Heart right ventricle (tissue), 16 donors: ENCODE data around the gene LEKR1. TPM values are rescaled to one million over a fixed set of nuclear protein-coding genes. Genes with fewer than 3 reads are reported as not detected.
"Not testable (repeated sequence)": the region's sequence is repeated elsewhere in the genome, so short reads cannot be mapped to it uniquely, and the experiment has no call there.

Source experiments
- ATAC-seq, 8 donors: fragments of 200-7000 bp; cut with Tn5 transposase; one replicate each; pipeline ENCODE4 v1.9.1; 2020; ENCODE audit warnings: mild to moderate bottlenecking in 8 of 8, moderate library complexity in 8 of 8, moderate number of reproducible peaks in 1 of 8
- DNase-seq, 2 donors: peaks; one replicate each; pipeline ENCODE4 v3.0.0-alpha.2; 2020
- H3K27ac ChIP-seq, 10 donors: fragments of 200-600 bp; sonication (generic) in 2 of 10; one replicate each; pipeline versions ENCODE4 v1.5.0 to v1.8.0; 2020 to 2022; ENCODE audit warnings: mild to moderate bottlenecking in 3 of 10
- H3K27me3 ChIP-seq, 7 donors: fragments of 200-600 bp; one replicate each; pipeline ENCODE4 v1.8.0; 2021 to 2022; ENCODE audit warnings: mild to moderate bottlenecking in 2 of 7
- H3K36me3 ChIP-seq, 9 donors: fragments of 200-600 bp; sonication (generic) in 1 of 9; one replicate each; pipeline versions ENCODE4 v1.5.0 to v1.8.0; 2020 to 2022; ENCODE audit warnings: mild to moderate bottlenecking in 2 of 9
- H3K4me1 ChIP-seq, 9 donors: fragments of 200-600 bp; sonication (generic) in 1 of 9; one replicate each; pipeline versions ENCODE4 v1.5.0 to v1.8.0; 2020 to 2022; ENCODE audit warnings: mild to moderate bottlenecking in 4 of 9
- H3K4me3 ChIP-seq, 10 donors: fragments of 200-600 bp; sonication (generic) in 2 of 10; one replicate each; pipeline versions ENCODE4 v1.5.0 to v1.8.0; 2020 to 2022; ENCODE audit warnings: mild to moderate bottlenecking in 7 of 10, moderate library complexity in 2 of 10
- H3K9me3 ChIP-seq, 11 donors: fragments of 200-600 bp in 10 of 11; sonication (generic) in 2 of 11; one replicate each; pipeline versions ENCODE4 v1.5.0 to v1.8.0; 2013 to 2022; ENCODE audit warnings: mild to moderate bottlenecking in 2 of 11, control low read depth in 1 of 11, moderate library complexity in 1 of 11
- WGBS, 2 donors: extraction: QIAGEN DNeasy Blood & Tissue Kit; methylation state at CpG; one replicate each; pipeline ENCODE4 v1.1.7; 2013; ENCODE audit warnings: inconsistent platforms in 1 of 2; 5-methylcytosine and 5-hydroxymethylcytosine counted together
- intact Hi-C, 10 donors: fragments of 100-400 bp; cut with DNase I; formaldehyde crosslinking; loops; one replicate each; pipeline versions ENCODE4 v1.11.1 to v1.14.2; 2022
- polyA plus RNA-seq, 2 donors: library from polyadenylated mRNA; stranded (reverse); fragments of 200-250 nt; gene quantifications; one replicate each; pipeline ENCODE4 v1.2.3, GENCODE V29; 2013
- total RNA-seq, 10 donors: library from RNA; stranded (reverse); fragmentation: NEBNext Ultra II Directional in 3 of 10; extraction: Animal tissue kit (Norgen Biotek cat#: 25700) in 3 of 10; gene quantifications; one replicate each; pipeline versions ENCODE4 v1.2.1 to v1.2.4, GENCODE V29; 2021 to 2023
- TF ChIP-seq, protein P1 (sequence below), 9 donors: fragments of 200-600 bp; sonication (generic) in 2 of 9; IDR thresholded peaks; one replicate each; pipeline versions ENCODE4 v1.5.0 to v1.8.0; 2021 to 2022; ENCODE audit warnings: antibody characterized with exemption in 9 of 9, mild to moderate bottlenecking in 5 of 9, moderate library complexity in 1 of 9
- donor health status: Arrhythmogenic right ventricular cardiomyopathy.
- donor health status: ischemic (EF 13 %, LVEDD 7.1; RV severe dilation, severe dysfunction).
- donor health status: healthy with polysubstance abuse.
- donor health status: DM: no; HTN: yes; CAD: no.
- donor health status: DM: no; HTN: no; CAD: no.
- donor health status: ischemic (EF 25% LVEDD 6.9; RV normal size, moderate dysfunction).
- donor health status: ischemic (EF 25% LVEDD 5.7; RV mildly dilated, moderate dysfunction).
- donor health status: healthy.
- donor health status: DM: yes; HTN: yes; CAD: no.
- donor health status: Ischemic cardiomyopathy.
- donor health status: ischemic (EF 35%, LVEDD 5.7; RV mildly dilated, moderate dysfunction).
- donor health status: nonischemic (EF 11% LVEDD 7.7; RV severe dilation, severe dysfunction).
- donor health status: DM: yes; HTN: yes; CAD: no.
- donor health status: PGD.
- donor health status: ischemic (EF 29% LVEDD 5.4; RV normal size, mild dysfunction).
- donor health status: nonischemic (EF 23%, LVEDD 6.1; RV moderate dilation, normal function).

LEKR1 gene
- total and polyA plus RNA-seq, 12 donors = 0.17 to 3.0 (median 0.81) TPM

DNA sequence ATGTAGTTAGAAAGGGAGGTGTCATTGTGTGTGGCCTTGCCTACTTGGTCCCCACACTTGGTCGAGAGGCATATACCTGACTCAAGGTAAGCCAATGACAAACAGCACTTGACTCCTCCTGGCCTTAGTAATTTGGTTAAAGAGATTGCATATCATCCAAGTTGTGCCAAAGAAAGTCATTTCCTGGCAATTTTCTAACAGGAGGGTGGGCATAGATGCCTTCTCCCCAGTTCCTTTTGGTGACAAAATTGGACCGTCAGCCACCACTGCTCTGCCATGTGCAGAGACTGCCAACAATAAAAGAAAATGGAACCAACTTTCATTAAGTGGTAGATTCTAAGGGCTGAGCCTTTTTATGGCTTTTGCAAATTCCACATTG lies 7.9 kb upstream of the LEKR1 start:
- H3K4me1 ChIP-seq = peaks cover 0 to 21% (median 12%) of the 10 kb centered on the region in 9 donors
- no peaks in the 10 kb centered on the region for H3K27me3 ChIP-seq
- peak overlapping the region in 3 of 10 donors; percentile 80 to 94 (median 91) for H3K27ac ChIP-seq
- no peaks in the 10 kb centered on the region for H3K36me3 ChIP-seq
- WGBS, 2 donors = 92 to 97% methylated on average over 2 of the region's 2 CpGs
- DNase-seq = no peak
- ATAC-seq = no peak
- H3K9me3 ChIP-seq = no peaks in the 10 kb centered on the region
- H3K4me3 ChIP-seq = no peak overlapping the region
- TF ChIP-seq, protein P1, sequence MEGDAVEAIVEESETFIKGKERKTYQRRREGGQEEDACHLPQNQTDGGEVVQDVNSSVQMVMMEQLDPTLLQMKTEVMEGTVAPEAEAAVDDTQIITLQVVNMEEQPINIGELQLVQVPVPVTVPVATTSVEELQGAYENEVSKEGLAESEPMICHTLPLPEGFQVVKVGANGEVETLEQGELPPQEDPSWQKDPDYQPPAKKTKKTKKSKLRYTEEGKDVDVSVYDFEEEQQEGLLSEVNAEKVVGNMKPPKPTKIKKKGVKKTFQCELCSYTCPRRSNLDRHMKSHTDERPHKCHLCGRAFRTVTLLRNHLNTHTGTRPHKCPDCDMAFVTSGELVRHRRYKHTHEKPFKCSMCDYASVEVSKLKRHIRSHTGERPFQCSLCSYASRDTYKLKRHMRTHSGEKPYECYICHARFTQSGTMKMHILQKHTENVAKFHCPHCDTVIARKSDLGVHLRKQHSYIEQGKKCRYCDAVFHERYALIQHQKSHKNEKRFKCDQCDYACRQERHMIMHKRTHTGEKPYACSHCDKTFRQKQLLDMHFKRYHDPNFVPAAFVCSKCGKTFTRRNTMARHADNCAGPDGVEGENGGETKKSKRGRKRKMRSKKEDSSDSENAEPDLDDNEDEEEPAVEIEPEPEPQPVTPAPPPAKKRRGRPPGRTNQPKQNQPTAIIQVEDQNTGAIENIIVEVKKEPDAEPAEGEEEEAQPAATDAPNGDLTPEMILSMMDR (IDR thresholded peaks at IDR 0.05) = no peak
- intact Hi-C loops = loop anchor here in 6 of 10 donors (5.0 to 10.0 kb wide), 7 partner anchors 141 to 317 kb away; partner anchors contain the start of gene SSR3 (in 2 of the 6)

DNA sequence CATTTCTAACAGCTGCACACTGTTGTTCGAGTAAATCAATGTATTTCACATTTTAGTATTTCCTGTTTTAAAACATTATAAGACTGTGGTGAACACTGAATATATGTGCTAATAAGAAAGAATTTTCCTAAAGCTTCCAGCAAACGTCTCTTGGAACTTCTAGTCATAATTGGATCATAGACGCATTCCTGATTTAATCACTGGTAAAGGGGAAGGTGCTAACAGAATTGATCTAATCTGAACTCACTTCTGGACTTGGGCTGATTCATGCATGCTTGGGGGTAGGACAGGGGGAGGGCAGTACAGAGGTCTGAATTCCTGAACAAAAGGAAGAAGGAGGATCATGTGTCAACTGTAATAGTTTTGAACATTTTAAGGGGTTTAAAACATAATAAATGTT lies 7.3 kb upstream of the LEKR1 start:
- no peak for ATAC-seq
- H3K9me3 ChIP-seq = no peaks in the 10 kb centered on the region
- H3K4me1 ChIP-seq = peaks cover 0 to 21% (median 12%) of the 10 kb centered on the region in 9 donors
- no peaks in the 10 kb centered on the region for H3K27me3 ChIP-seq
- DNase-seq = no peak
- no peaks in the 10 kb centered on the region for H3K36me3 ChIP-seq
- WGBS, 2 donors = 87 to 91% methylated on average over 3 of the region's 3 CpGs
- no peak overlapping the region for H3K4me3 ChIP-seq
- no peak overlapping the region for H3K27ac ChIP-seq
- intact Hi-C loops = loop anchor here in 6 of 10 donors (5.0 to 10.0 kb wide), 7 partner anchors 142 to 316 kb away; partner anchors contain the start of gene SSR3 (in 2 of the 6)
- TF ChIP-seq, protein P1 (IDR thresholded peaks at IDR 0.05) = no peak

DNA sequence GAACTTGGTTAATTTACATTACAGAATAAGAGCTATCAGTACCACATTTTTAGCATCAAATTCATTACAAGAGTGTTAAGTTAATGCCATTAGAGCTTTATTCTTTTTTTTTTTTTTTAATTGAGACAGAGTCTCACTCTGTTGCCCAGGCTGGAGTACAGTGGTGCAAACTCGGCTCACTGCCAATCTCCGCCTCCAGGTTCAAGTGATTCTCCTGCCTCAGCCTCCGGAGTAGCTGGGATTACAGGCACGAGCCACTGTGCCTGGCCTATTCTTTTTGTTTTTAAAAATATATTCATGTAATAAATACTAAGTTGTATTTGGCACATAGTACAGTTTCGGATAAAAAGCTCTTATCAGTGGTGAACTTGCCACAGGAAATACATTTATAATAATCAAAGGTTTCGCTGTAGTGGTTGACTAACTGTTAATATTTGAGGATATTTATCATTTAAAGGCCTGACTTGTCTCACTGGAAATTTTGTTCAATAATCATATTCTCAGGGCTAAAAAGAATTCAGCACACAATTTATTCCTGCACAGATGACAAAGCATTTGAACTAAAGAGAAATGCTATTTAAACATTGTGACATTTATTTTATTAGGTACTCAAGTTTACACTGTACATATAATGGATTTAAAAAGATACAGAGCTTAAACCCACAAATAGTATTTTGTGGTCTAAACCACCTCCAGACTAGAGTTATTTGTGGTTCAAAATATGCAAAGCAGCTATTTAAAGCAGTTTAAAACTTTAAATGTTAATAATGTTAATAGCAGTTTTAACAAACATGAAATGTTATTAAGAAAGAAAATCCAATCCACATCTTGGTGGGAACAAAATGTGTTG lies 6.1 kb upstream of the LEKR1 start:
- Histone ChIP-seq H3K4me1 (peaks cover 0 to 21% (median 12%) of the 10 kb centered on the region in 9 donors), H3K9me3 (no peaks in the 10 kb centered on the region), H3K36me3 (no peaks in the 10 kb centered on the region), H3K27me3 (no peaks in the 10 kb centered on the region), H3K27ac (no peak overlapping the region), H3K4me3 (no peak overlapping the region)
- whole genome bisulfite sequencing, 2 donors = 74 to 83% methylated on average over 6 of the region's 6 CpGs
- no peak for ATAC-seq
- no peak for DNase-seq
- intact Hi-C loops = loop anchor here (5.0 to 10.0 kb wide), 10 partner anchors 95 to 355 kb away; partner anchors contain the start of genes TIPARP (in 3 of the 10) and SSR3 (in 2 of the 10)
- TF ChIP-seq, protein P1 (IDR thresholded peaks at IDR 0.05) = no peak

DNA sequence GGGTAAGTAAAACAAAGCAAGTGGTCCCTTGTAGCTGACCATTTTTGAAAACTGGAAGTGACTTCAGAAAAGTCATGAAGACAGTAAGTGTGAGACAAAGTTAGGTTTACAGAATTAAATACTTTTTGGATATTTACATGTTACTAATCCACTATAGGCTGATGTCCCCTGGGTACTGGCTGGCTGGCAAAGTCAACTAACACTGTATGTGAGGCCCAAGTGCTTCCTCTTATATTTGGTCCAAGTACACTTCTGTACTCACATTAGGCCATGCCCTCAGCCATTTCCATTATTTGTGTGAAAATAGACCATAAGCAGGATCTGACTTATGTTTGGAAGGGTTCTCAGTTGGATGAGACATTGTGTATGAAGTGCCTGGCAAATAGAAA lies 5.5 kb upstream of the LEKR1 start:
- Histone ChIP-seq H3K4me3 (no peak overlapping the region), H3K36me3 (no peaks in the 10 kb centered on the region), H3K27ac (no peak overlapping the region), H3K27me3 (no peaks in the 10 kb centered on the region), H3K4me1 (peaks cover 0 to 25% (median 12%) of the 10 kb centered on the region in 9 donors), H3K9me3 (no peaks in the 10 kb centered on the region)
- ATAC-seq (no peak), DNase-seq (no peak)
- intact Hi-C loops = loop anchor here in 6 of 10 donors (10.0 kb wide), 6 partner anchors 96 to 354 kb away; partner anchors contain the start of gene TIPARP (in 3 of the 6)
- TF ChIP-seq, protein P1 (IDR thresholded peaks at IDR 0.05) = no peak

DNA sequence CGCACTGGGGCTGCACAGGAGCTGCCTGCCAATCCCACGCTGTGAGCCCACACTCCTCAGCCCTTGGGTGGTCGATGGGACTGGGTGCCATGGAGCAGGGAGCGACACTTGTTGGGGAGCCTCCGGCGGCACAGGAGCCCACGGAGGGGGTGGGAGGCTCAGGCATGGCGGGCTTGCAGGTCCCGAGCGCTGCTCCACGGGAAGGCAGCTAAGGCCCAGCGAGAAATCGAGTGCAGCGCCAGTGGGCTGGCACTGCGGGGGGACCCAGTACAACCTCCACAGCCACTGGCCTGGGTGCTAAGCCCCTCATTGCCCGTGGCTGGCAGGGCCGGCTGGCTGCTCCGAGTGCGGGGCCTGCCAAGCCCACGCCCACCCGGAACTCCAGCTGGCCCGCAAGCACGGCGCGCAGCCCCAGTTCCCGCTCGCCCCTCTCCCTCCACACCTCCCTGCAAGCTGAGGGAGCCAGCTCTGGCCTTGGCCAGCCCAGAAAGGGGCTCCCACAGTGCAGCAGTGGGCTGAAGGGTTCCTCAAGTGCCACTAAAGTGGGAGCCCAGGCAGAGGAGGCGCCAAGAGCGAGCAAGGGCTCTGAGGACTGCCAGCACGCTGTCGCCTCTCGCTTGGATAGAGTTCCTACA lies 3.4 kb upstream of the LEKR1 start:
- not testable (repeated sequence) for H3K9me3 ChIP-seq, H3K27ac ChIP-seq, H3K27me3 ChIP-seq, H3K4me3 ChIP-seq, ATAC-seq, DNase-seq, H3K36me3 ChIP-seq
- intact Hi-C loops = loop anchor here in 6 of 10 donors (10.0 kb wide), 6 partner anchors 98 to 352 kb away; partner anchors contain the start of gene TIPARP (in 3 of the 6)
- WGBS, 2 donors = 96% methylated on average over 25 to 32 of the region's 32 CpGs
- H3K4me1 ChIP-seq = peaks cover 0 to 17% (median 10%) of the 10 kb centered on the region in 9 donors
